Measurements from ENCODE around the gene KIAA2012.

The KIAA2012 gene

DNA sequence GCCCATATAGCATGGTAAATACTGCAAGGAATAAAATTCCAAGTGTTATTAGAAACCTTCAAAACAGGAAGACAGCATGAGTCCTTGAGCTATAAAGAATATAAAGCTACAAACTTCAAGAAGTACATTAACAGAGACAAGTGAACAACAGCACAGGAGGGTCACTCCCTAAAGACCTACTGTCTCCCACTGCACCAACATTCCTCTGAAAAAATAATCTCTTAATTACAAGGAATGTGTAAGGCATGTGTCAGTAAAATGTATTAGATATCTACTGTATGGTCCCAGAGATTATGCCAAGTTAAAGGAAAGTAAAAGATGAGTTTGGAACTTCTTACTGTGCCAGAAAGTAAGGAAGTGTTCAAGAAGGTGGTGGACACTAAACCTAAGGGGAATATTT lies 135.5 kb downstream of the KIAA2012 start:
- no peaks in the 10 kb centered on the region for H3K36me3 ChIP-seq (replicated peaks; ENCODE audit: insufficient read depth, low read length)

DNA sequence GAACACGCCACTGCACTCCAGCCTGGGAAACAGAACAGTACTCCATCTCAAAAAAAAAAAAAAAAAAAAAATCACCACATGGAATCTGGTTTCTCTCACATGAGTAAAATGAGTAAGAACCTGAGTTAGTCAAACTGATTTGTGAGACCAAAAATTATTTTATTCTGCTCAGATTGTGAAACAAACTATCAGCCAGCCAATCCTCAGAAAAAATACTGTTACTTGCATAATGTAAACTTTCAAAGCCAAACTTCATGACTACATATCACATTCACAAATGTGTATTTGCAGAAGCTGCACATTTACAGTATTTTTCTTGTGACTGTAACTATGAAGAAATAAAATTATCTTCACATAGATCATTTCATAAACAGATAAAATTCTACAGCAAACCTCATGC lies 142.1 kb downstream of the KIAA2012 start:
- DNase-seq = no peak
- Histone ChIP-seq H3K36me3 (replicated peaks; ENCODE audit: insufficient read depth, low read length) (0 out of 2 replicates have a peak, but pooled peaks cover 2% of the 10 kb centered on the region), H3K9ac (ENCODE audit: low read length) (no peak overlapping the region), H3K27me3 (replicated peaks; ENCODE audit: insufficient read depth, low read length) (no peaks in the 10 kb centered on the region), H4K20me1 (ENCODE audit: insufficient read depth, low read length) (no peaks in the 10 kb centered on the region), H2AFZ (ENCODE audit: low read length) (no peak overlapping the region), H3K4me1 (ENCODE audit: low read length) (no peaks in the 10 kb centered on the region), H3K4me3 (ENCODE audit: low read length) (no peak overlapping the region), H3K4me2 (ENCODE audit: low read depth, low read length) (no peak overlapping the region), H3K27ac (ENCODE audit: low read length) (no peak overlapping the region), H3K9me3 (replicated peaks; ENCODE audit: insufficient read depth, low read length) (no peaks in the 10 kb centered on the region), H3K79me2 (ENCODE audit: low read length) (peaks cover 35% of the 10 kb centered on the region), H3F3A (ENCODE audit: insufficient read depth, low read length) (no peaks in the 10 kb centered on the region), H3K9me2 (replicated peaks; ENCODE audit: insufficient read depth, low read length) (no peaks in the 10 kb centered on the region)
- TF ChIP-seq EZH2 (optimal IDR thresholded peaks at IDR 0.05; ENCODE audit: low read depth, low read length) (no peak), EZH2phosphoT487 (IDR thresholded peaks at IDR 0.05; ENCODE audit: low read length) (no peak)
- TF ChIP-seq, protein P1, sequence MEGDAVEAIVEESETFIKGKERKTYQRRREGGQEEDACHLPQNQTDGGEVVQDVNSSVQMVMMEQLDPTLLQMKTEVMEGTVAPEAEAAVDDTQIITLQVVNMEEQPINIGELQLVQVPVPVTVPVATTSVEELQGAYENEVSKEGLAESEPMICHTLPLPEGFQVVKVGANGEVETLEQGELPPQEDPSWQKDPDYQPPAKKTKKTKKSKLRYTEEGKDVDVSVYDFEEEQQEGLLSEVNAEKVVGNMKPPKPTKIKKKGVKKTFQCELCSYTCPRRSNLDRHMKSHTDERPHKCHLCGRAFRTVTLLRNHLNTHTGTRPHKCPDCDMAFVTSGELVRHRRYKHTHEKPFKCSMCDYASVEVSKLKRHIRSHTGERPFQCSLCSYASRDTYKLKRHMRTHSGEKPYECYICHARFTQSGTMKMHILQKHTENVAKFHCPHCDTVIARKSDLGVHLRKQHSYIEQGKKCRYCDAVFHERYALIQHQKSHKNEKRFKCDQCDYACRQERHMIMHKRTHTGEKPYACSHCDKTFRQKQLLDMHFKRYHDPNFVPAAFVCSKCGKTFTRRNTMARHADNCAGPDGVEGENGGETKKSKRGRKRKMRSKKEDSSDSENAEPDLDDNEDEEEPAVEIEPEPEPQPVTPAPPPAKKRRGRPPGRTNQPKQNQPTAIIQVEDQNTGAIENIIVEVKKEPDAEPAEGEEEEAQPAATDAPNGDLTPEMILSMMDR (IDR thresholded peaks at IDR 0.05; ENCODE audit: low read length) = no peak

More for the DNA sequence above, 135.5 kb downstream of the KIAA2012 start:
- H3K27ac ChIP-seq (ENCODE audit: low read length) = no peak overlapping the region
- H3K9me2 ChIP-seq (replicated peaks; ENCODE audit: insufficient read depth, low read length) = no peaks in the 10 kb centered on the region
- no peak overlapping the region for H3K9ac ChIP-seq (ENCODE audit: low read length)
- no peak overlapping the region for H3K4me2 ChIP-seq (ENCODE audit: low read depth, low read length)
- H4K20me1 ChIP-seq (ENCODE audit: insufficient read depth, low read length) = no peaks in the 10 kb centered on the region
- no peaks in the 10 kb centered on the region for H3K27me3 ChIP-seq (replicated peaks; ENCODE audit: insufficient read depth, low read length)
- H3K79me2 ChIP-seq (ENCODE audit: low read length) = no peaks in the 10 kb centered on the region
- H3K4me1 ChIP-seq (ENCODE audit: low read length) = no peaks in the 10 kb centered on the region
- TF ChIP-seq EZH2phosphoT487 (IDR thresholded peaks at IDR 0.05; ENCODE audit: low read length) (no peak), EZH2 (optimal IDR thresholded peaks at IDR 0.05; ENCODE audit: low read depth, low read length) (no peak)
- TF ChIP-seq, protein P1 (IDR thresholded peaks at IDR 0.05; ENCODE audit: low read length) = no peak
- H3K9me3 ChIP-seq (replicated peaks; ENCODE audit: insufficient read depth, low read length) = no peaks in the 10 kb centered on the region
- DNase-seq = no peak
- H3K4me3 ChIP-seq (ENCODE audit: low read length) = no peak overlapping the region
- no peaks in the 10 kb centered on the region for H3F3A ChIP-seq (ENCODE audit: insufficient read depth, low read length)
- no peak overlapping the region for H2AFZ ChIP-seq (ENCODE audit: low read length)

DNA sequence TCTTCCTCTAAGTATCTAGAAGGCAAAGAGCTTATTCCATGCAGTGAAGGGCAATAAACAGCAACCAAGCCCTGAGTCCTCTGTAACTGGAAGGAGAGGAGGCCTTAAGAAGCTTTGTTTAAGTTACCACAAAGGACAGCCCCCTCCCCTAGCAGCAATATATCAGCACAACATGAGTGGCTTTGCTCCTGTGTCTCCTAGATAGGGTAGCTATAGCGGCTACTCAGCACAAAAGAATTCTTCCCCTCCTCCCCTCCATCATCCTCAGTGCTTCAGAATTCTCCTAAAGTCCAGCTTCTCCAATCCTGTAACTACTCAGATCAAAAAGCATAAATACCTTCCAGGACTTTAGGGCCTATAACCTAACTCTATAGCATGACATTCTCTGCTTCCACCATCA lies 148.8 kb downstream of the KIAA2012 start:
- no peaks in the 10 kb centered on the region for H3K4me1 ChIP-seq (ENCODE audit: low read length)
- peaks cover 81% of the 10 kb centered on the region for H3K79me2 ChIP-seq (ENCODE audit: low read length)
- no peak for TF ChIP-seq EZH2 (optimal IDR thresholded peaks at IDR 0.05; ENCODE audit: low read depth, low read length)
- TF ChIP-seq, protein P1 (IDR thresholded peaks at IDR 0.05; ENCODE audit: low read length) = no peak
- no peak for TF ChIP-seq EZH2phosphoT487 (IDR thresholded peaks at IDR 0.05; ENCODE audit: low read length)
- no peak overlapping the region for H3K4me3 ChIP-seq (ENCODE audit: low read length)
- H2AFZ ChIP-seq (ENCODE audit: low read length) = no peak overlapping the region
- no peaks in the 10 kb centered on the region for H3K36me3 ChIP-seq (replicated peaks; ENCODE audit: insufficient read depth, low read length)
- H4K20me1 ChIP-seq (ENCODE audit: insufficient read depth, low read length) = peaks cover 3% of the 10 kb centered on the region; the same call in 1 of the 2 replicates
- H3K9me2 ChIP-seq (replicated peaks; ENCODE audit: insufficient read depth, low read length) = no peaks in the 10 kb centered on the region
- DNase-seq = no peak
- H3K27me3 ChIP-seq (replicated peaks; ENCODE audit: insufficient read depth, low read length) = no peaks in the 10 kb centered on the region
- no peaks in the 10 kb centered on the region for H3F3A ChIP-seq (ENCODE audit: insufficient read depth, low read length)
- no peak overlapping the region for H3K27ac ChIP-seq (ENCODE audit: low read length)
- H3K4me2 ChIP-seq (ENCODE audit: low read depth, low read length) = no peak overlapping the region
- H3K9me3 ChIP-seq (replicated peaks; ENCODE audit: insufficient read depth, low read length) = no peaks in the 10 kb centered on the region
- H3K9ac ChIP-seq (ENCODE audit: low read length) = no peak overlapping the region
